ENCODE measurements around the gene PGAM2.
A peak's percentile ranks its signal among the peaks of the same experiment; 100 is the strongest.
"Not testable (repeated sequence)": the region's sequence is repeated elsewhere in the genome, so short reads cannot be mapped to it uniquely, and the experiment has no call there.

Gene PGAM2

GRCh38 chr7:44042221-44042620 is 23.1 kb downstream of the PGAM2 start:
- in situ Hi-C loops (cut with HindIII; ENCODE audit: low sequenced_read_pairs), result no loop called here
- H3K4me3 ChIP-seq (ENCODE audit: low read depth, low read length), result no peak overlapping the region
- no peak for DNase-seq (ENCODE audit: low read depth, low spot score)
- TF ChIP-seq CTCF (IDR thresholded peaks at IDR 0.05; ENCODE audit: low read depth, low read length), result no peak

- DNase-seq (ENCODE audit: low read depth, low spot score); in situ Hi-C loops (cut with HindIII; ENCODE audit: low sequenced_read_pairs): not testable (repeated sequence)
- peak overlapping the region; percentile 10 for H3K4me3 ChIP-seq (ENCODE audit: low read depth, low read length)
These were observed 24.9 kb downstream of the PGAM2 start for GRCh38 chr7:44040493-44040891.

GRCh38 chr7:44039800-44040492 is 25.4 kb downstream of the PGAM2 start:
- DNase-seq (ENCODE audit: low read depth, low spot score); in situ Hi-C loops (cut with HindIII; ENCODE audit: low sequenced_read_pairs); H3K4me3 ChIP-seq (ENCODE audit: low read depth, low read length): not testable (repeated sequence)

- DNase-seq (ENCODE audit: low read depth, low spot score), result peak; percentile 15
- peak overlapping the region; percentile 17 for H3K4me3 ChIP-seq (ENCODE audit: low read depth, low read length)
- in situ Hi-C loops (cut with HindIII; ENCODE audit: low sequenced_read_pairs), result not testable (repeated sequence)
These were observed 26.3 kb downstream of the PGAM2 start for GRCh38 chr7:44038961-44039558.

- H3K4me3 ChIP-seq (ENCODE audit: low read depth, low read length); DNase-seq (ENCODE audit: low read depth, low spot score); in situ Hi-C loops (cut with HindIII; ENCODE audit: low sequenced_read_pairs): not testable (repeated sequence)
These were observed 26.8 kb downstream of the PGAM2 start for GRCh38 chr7:44038553-44038952.

GRCh38 chr7:44037951-44038350 is 27.4 kb downstream of the PGAM2 start:
- in situ Hi-C loops (cut with HindIII; ENCODE audit: low sequenced_read_pairs), result not testable (repeated sequence)

GRCh38 chr7:44036364-44036763 is 29.0 kb downstream of the PGAM2 start:
- in situ Hi-C loops (cut with HindIII; ENCODE audit: low sequenced_read_pairs); H3K4me3 ChIP-seq (ENCODE audit: low read depth, low read length); DNase-seq (ENCODE audit: low read depth, low spot score): not testable (repeated sequence)

More at GRCh38 chr7:44037951-44038350, 27.4 kb downstream of the PGAM2 start:
- not testable (repeated sequence) for H3K4me3 ChIP-seq (ENCODE audit: low read depth, low read length); DNase-seq (ENCODE audit: low read depth, low spot score)

GRCh38 chr7:44033971-44034844 is 31.2 kb downstream of the PGAM2 start:
- H3K4me3 ChIP-seq (ENCODE audit: low read depth, low read length); in situ Hi-C loops (cut with HindIII; ENCODE audit: low sequenced_read_pairs); DNase-seq (ENCODE audit: low read depth, low spot score): not testable (repeated sequence)

GRCh38 chr7:44032031-44032430 is 33.3 kb downstream of the PGAM2 start:
- H3K4me3 ChIP-seq (ENCODE audit: low read depth, low read length); in situ Hi-C loops (cut with HindIII; ENCODE audit: low sequenced_read_pairs); DNase-seq (ENCODE audit: low read depth, low spot score): not testable (repeated sequence)

- in situ Hi-C loops (cut with HindIII; ENCODE audit: low sequenced_read_pairs); DNase-seq (ENCODE audit: low read depth, low spot score); H3K4me3 ChIP-seq (ENCODE audit: low read depth, low read length): not testable (repeated sequence)
These were observed 34.0 kb downstream of the PGAM2 start for GRCh38 chr7:44031319-44031718.

- H3K4me3 ChIP-seq (ENCODE audit: low read depth, low read length); in situ Hi-C loops (cut with HindIII; ENCODE audit: low sequenced_read_pairs); DNase-seq (ENCODE audit: low read depth, low spot score): not testable (repeated sequence)
These were observed 35.3 kb downstream of the PGAM2 start for GRCh38 chr7:44030029-44030428.

GRCh38 chr7:44029433-44029832 is 35.9 kb downstream of the PGAM2 start:
- in situ Hi-C loops (cut with HindIII; ENCODE audit: low sequenced_read_pairs); H3K4me3 ChIP-seq (ENCODE audit: low read depth, low read length); DNase-seq (ENCODE audit: low read depth, low spot score): not testable (repeated sequence)

GRCh38 chr7:44022796-44023467 is 42.4 kb downstream of the PGAM2 start:
- DNase-seq (ENCODE audit: low read depth, low spot score); in situ Hi-C loops (cut with HindIII; ENCODE audit: low sequenced_read_pairs); H3K4me3 ChIP-seq (ENCODE audit: low read depth, low read length): not testable (repeated sequence)

GRCh38 chr7:44022069-44022468 is 43.3 kb downstream of the PGAM2 start:
- H3K4me3 ChIP-seq (ENCODE audit: low read depth, low read length); in situ Hi-C loops (cut with HindIII; ENCODE audit: low sequenced_read_pairs); DNase-seq (ENCODE audit: low read depth, low spot score): not testable (repeated sequence)

GRCh38 chr7:44019825-44020224 is 45.5 kb downstream of the PGAM2 start:
- DNase-seq (ENCODE audit: low read depth, low spot score); in situ Hi-C loops (cut with HindIII; ENCODE audit: low sequenced_read_pairs); H3K4me3 ChIP-seq (ENCODE audit: low read depth, low read length): not testable (repeated sequence)
